Fibroblast of pulmonary artery (primary cell): ENCODE results near the gene FOXN1.

Experiments
- DNase-seq: peaks from one replicate; pipeline ENCODE4 v3.0.0-alpha.2; 2010; ENCODE audit warnings: low read depth
- H3K4me3 ChIP-seq: replicated peaks from 2 replicates; pipeline ENCODE4 v1.5.1; 2011; ENCODE audit warnings: low read depth, mild to moderate bottlenecking, control low read depth, low read length, moderate library complexity
- CTCF ChIP-seq: IDR thresholded peaks from 2 replicates; pipeline ENCODE4 v1.5.1; 2011; ENCODE audit warnings: mild to moderate bottlenecking, control low read depth, low read length, inconsistent platforms; ENCODE audit errors: missing control alignments

Gene FOXN1

GRCh38 chr17:28552176-28552999, 46.2 kb downstream of the FOXN1 start, which contains the start of gene UNC119:
UNC119 (minus strand) TSS chr17:28552624; CDS start chr17:28552557, 67 bp downstream.
- H3K4me3 ChIP-seq: peak within 1 kb of the TSS; percentile 69
- peak; percentile 61 for DNase-seq
- TF ChIP-seq CTCF: no peak

DNA sequence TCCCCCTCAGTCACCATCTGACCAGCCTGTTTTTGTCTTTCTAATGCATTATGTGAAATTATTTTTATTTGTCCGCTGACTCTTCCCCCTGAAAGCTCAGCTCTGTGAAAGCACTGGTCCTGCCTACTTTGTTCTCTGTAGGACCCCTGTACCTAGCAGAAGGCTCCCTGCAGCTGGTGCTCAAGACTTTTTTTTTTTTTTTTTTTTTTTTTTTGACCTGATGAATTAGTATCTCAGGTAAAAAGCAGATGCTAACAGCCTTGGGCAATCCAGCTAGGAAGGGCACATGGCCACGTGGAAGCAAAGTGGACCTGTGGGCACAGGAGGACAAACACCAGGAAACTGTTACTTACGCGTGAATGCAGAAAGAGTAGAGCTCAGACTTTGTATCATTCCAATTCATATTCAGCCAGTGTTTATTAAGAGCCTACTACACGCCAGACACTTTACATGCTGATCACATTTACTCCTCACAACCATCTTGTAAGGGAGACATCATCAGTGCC, 46.9 kb downstream of the FOXN1 start:
- DNase-seq: no peak
- TF ChIP-seq CTCF: no peak
- peak overlapping the region; percentile 31 for H3K4me3 ChIP-seq

GRCh38 chr17:28554565-28554964, 48.4 kb downstream of the FOXN1 start:
- no peak overlapping the region for H3K4me3 ChIP-seq
- no peak for TF ChIP-seq CTCF
- no peak for DNase-seq

GRCh38 chr17:28555022-28555421, 48.9 kb downstream of the FOXN1 start:
- no peak for DNase-seq
- no peak overlapping the region for H3K4me3 ChIP-seq
- no peak for TF ChIP-seq CTCF

GRCh38 chr17:28563475-28563874, 57.3 kb downstream of the FOXN1 start:
- H3K4me3 ChIP-seq: no peak overlapping the region
- TF ChIP-seq CTCF: no peak
- peak; percentile 70 for DNase-seq

DNA sequence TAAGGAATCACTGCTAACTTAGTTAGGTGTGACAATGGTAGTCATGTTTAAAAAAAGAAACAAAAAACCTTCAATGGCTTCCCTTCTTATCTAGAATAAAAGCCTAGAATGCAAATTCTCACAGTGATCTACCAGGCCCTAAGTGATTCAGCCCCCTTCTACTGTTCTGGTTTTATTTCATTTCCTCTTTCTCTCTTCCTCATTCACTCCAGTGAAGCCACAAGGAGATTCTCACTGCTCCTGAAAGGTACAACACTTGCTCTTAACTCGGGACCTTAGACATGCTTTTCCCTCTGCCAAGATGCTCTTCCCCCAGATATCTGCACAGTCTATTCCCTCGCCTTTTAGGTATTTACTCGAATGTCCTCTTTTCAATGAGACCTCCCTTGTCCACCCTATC, 61.5 kb downstream of the FOXN1 start:
- H3K4me3 ChIP-seq: no peak overlapping the region
- TF ChIP-seq CTCF: no peak
- DNase-seq: no peak
